HUES48 (cell line): ENCODE results near the gene GBE1.

ENCODE experiments used
- H3K27ac ChIP-seq: one replicate; pipeline ENCODE4 v1.7.0; 2013; ENCODE audit warnings: low read depth, low read length, inconsistent platforms
- H3K27me3 ChIP-seq: 2 replicates; pipeline ENCODE4 v1.6.1; 2013; ENCODE audit warnings: mild to moderate bottlenecking, low read length; ENCODE audit not compliant: control insufficient read depth, insufficient read depth
- H3K36me3 ChIP-seq: 2 replicates; pipeline ENCODE4 v1.6.1; 2013; ENCODE audit warnings: low read length; ENCODE audit not compliant: control insufficient read depth, insufficient read depth
- H3K4me1 ChIP-seq: 2 replicates; pipeline ENCODE4 v1.6.1; 2013; ENCODE audit warnings: mild to moderate bottlenecking, low read length; ENCODE audit not compliant: control insufficient read depth, insufficient read depth
- H3K4me3 ChIP-seq: 2 replicates; pipeline ENCODE4 v1.5.1; 2013; ENCODE audit warnings: mild to moderate bottlenecking, low read depth, low read length
- H3K9ac ChIP-seq: 2 replicates; pipeline ENCODE4 v1.6.1; 2013; ENCODE audit warnings: mild to moderate bottlenecking, low read depth, low read length, moderate library complexity
- H3K9me3 ChIP-seq: 2 replicates; pipeline ENCODE4 v1.6.1; 2013; ENCODE audit warnings: low read length; ENCODE audit not compliant: control insufficient read depth, insufficient read depth

The GBE1 gene

DNA sequence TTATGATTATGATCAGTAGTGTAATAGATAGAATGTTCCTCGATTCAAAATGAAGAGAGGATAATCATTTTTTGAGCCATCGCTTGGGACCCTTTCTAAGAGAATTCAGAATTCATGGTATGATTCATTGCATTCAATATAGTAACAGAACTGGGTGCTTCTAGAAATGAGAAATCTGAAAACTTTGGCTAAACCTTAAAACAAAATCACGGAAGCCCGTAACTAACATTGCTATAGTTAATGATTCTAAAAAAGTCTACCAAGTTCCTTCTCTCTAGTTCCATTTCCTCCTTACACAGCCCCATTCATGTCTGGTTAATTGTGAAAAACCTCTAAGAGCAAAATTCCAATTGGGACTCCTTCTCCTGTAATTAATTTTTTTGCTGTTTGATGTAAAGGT lies 217.1 kb downstream of the GBE1 start:
- Histone ChIP-seq H3K9me3 (peaks cover 16% of the 10 kb centered on the region; the same call in 1 of the 2 replicates), H3K36me3 (no peaks in the 10 kb centered on the region), H3K27me3 (no peaks in the 10 kb centered on the region), H3K27ac (no peak overlapping the region), H3K4me3 (no peak overlapping the region), H3K4me1 (no peaks in the 10 kb centered on the region), H3K9ac (no peak overlapping the region)

- Histone ChIP-seq H3K27ac (no peak overlapping the region), H3K36me3 (no peaks in the 10 kb centered on the region), H3K4me3 (no peak overlapping the region), H3K27me3 (no peaks in the 10 kb centered on the region), H3K9me3 (no peaks in the 10 kb centered on the region), H3K9ac (no peak overlapping the region), H3K4me1 (peaks cover 11% of the 10 kb centered on the region)
Measured at GRCh38 chr3:81540787-81541186, 220.7 kb downstream of the GBE1 start.

GRCh38 chr3:81531846-81532245 lies 229.6 kb downstream of the GBE1 start:
- Histone ChIP-seq H3K36me3 (no peaks in the 10 kb centered on the region), H3K27me3 (no peaks in the 10 kb centered on the region), H3K4me3 (no peak overlapping the region), H3K9me3 (no peaks in the 10 kb centered on the region), H3K4me1 (peaks cover 13% of the 10 kb centered on the region), H3K27ac (no peak overlapping the region), H3K9ac (no peak overlapping the region)

- H3K4me3 ChIP-seq, result no peak overlapping the region
- no peaks in the 10 kb centered on the region for H3K9me3 ChIP-seq
- H3K27ac ChIP-seq, result no peak overlapping the region
- H3K9ac ChIP-seq, result no peak overlapping the region
- no peaks in the 10 kb centered on the region for H3K36me3 ChIP-seq
- no peaks in the 10 kb centered on the region for H3K27me3 ChIP-seq
- peaks cover 7% of the 10 kb centered on the region; the same call in 1 of the 2 replicates for H3K4me1 ChIP-seq
Measured at GRCh38 chr3:81531263-81531662, 230.2 kb downstream of the GBE1 start.

GRCh38 chr3:81530180-81530939 lies 231.1 kb downstream of the GBE1 start:
- H3K27ac ChIP-seq, result no peak overlapping the region
- no peak overlapping the region for H3K4me3 ChIP-seq
- H3K27me3 ChIP-seq, result no peaks in the 10 kb centered on the region
- H3K36me3 ChIP-seq, result no peaks in the 10 kb centered on the region
- H3K4me1 ChIP-seq, result no peaks in the 10 kb centered on the region
- H3K9ac ChIP-seq, result no peak overlapping the region
- H3K9me3 ChIP-seq, result no peaks in the 10 kb centered on the region

- Histone ChIP-seq H3K27me3 (no peaks in the 10 kb centered on the region), H3K9me3 (no peaks in the 10 kb centered on the region), H3K36me3 (no peaks in the 10 kb centered on the region), H3K9ac (no peak overlapping the region), H3K4me3 (no peak overlapping the region), H3K27ac (no peak overlapping the region), H3K4me1 (no peaks in the 10 kb centered on the region)
Measured at GRCh38 chr3:81521855-81522254, 239.6 kb downstream of the GBE1 start.

DNA sequence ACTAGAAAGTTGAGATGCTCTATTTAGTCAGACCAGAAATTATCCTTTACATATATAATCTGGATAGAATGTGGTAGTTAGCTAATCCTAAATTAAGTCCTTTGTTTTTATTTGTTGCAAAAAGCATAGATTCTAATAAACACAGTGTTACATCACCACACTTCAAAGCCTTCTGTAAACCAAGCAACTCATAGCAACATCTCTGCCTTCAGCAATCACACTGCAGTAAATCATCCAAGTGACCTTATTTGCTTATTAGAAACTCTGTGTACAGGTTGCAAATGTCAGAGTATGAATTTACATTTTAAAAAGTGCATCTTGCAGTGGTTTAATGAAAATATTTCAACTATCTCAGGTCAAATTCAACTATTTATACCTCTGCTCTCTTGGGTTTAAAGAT lies 242.5 kb downstream of the GBE1 start:
- Histone ChIP-seq H3K36me3 (no peaks in the 10 kb centered on the region), H3K27ac (no peak overlapping the region), H3K9ac (no peak overlapping the region), H3K4me1 (no peaks in the 10 kb centered on the region), H3K27me3 (no peaks in the 10 kb centered on the region), H3K9me3 (no peaks in the 10 kb centered on the region), H3K4me3 (no peak overlapping the region)

DNA sequence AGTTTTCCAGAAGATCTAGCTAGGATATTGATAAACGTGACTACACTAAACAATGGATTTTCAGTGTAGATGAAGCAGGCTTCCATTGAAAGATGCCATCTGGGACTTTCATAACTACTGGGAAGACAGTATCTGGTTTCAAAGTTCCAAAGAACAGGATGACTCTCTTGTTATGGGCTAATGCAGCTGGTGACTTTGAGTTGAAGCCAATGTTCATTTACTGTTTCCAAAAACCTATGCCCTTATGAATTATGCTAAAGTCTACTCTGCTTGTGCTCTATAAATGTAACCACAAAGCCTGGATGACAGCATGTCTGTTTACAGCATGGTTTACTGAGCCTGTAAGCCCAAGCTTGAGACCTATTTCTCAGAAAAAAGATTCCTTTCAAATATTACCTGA lies 245.4 kb downstream of the GBE1 start:
- H3K4me1 ChIP-seq, result no peaks in the 10 kb centered on the region
- no peaks in the 10 kb centered on the region for H3K27me3 ChIP-seq
- H3K36me3 ChIP-seq, result no peaks in the 10 kb centered on the region
- no peak overlapping the region for H3K27ac ChIP-seq
- H3K9me3 ChIP-seq, result no peaks in the 10 kb centered on the region
- H3K4me3 ChIP-seq, result no peak overlapping the region
- H3K9ac ChIP-seq, result no peak overlapping the region

- no peak overlapping the region for H3K4me3 ChIP-seq
- H3K9me3 ChIP-seq, result no peaks in the 10 kb centered on the region
- H3K9ac ChIP-seq, result no peak overlapping the region
- H3K36me3 ChIP-seq, result no peaks in the 10 kb centered on the region
- H3K4me1 ChIP-seq, result no peaks in the 10 kb centered on the region
- H3K27me3 ChIP-seq, result no peaks in the 10 kb centered on the region
- no peak overlapping the region for H3K27ac ChIP-seq
Measured at GRCh38 chr3:81513591-81513990, 247.9 kb downstream of the GBE1 start.

- Histone ChIP-seq H3K36me3 (no peaks in the 10 kb centered on the region), H3K9me3 (no peaks in the 10 kb centered on the region), H3K27me3 (no peaks in the 10 kb centered on the region), H3K9ac (no peak overlapping the region), H3K4me1 (no peaks in the 10 kb centered on the region), H3K27ac (no peak overlapping the region), H3K4me3 (no peak overlapping the region)
Measured at GRCh38 chr3:81503026-81503425, 258.4 kb downstream of the GBE1 start.

GRCh38 chr3:81502236-81502635 lies 259.2 kb downstream of the GBE1 start:
- Histone ChIP-seq H3K4me1 (no peaks in the 10 kb centered on the region), H3K4me3 (no peak overlapping the region), H3K36me3 (no peaks in the 10 kb centered on the region), H3K9ac (no peak overlapping the region), H3K27ac (no peak overlapping the region), H3K27me3 (no peaks in the 10 kb centered on the region), H3K9me3 (no peaks in the 10 kb centered on the region)
